Left colon (tissue), 2 donors: ENCODE measurements around the gene CHAMP1. TPM values are rescaled to one million over a fixed set of nuclear protein-coding genes. Genes with fewer than 3 reads are reported as not detected.
"Not testable (repeated sequence)": the region's sequence is repeated elsewhere in the genome, so short reads cannot be mapped to it uniquely, and the experiment has no call there.

Experiments used
- ATAC-seq: fragments of 200-7000 bp; cut with Tn5 transposase; one replicate; pipeline ENCODE4 v1.9.1; 2020; ENCODE audit warnings: mild to moderate bottlenecking, moderate library complexity
- DNase-seq, 2 donors: peaks; one replicate each; pipeline ENCODE4 v3.0.0-alpha.2; 2020
- intact Hi-C, 2 donors: fragments of 100-400 bp; cut with DNase I in 1 of 2; cut with micrococcal nuclease in 1 of 2; formaldehyde crosslinking; loops; one replicate each; pipeline versions ENCODE4 v1.11.2 to v1.14.0; 2022; cut with DNase I, micrococcal nuclease
- microRNA-seq, 2 donors: library from miRNA; unstranded; fragments of <30 nt; microRNA quantifications; one replicate each; pipeline versions ENCODE4 v1.1.0 to v1.2.0, GENCODE V29; 2020
- total RNA-seq, 2 donors: library from RNA; stranded (reverse); fragmentation: NEBNext Ultra II Directional; extraction: Animal tissue kit (Norgen Biotek cat#: 25700); gene quantifications; one replicate each; pipeline ENCODE4 v1.2.1, GENCODE V29; 2021
- donor health status: DM: no; HTN: no; CAD: no.
- donor health status: DM: yes; HTN: yes; CAD: no.

The CHAMP1 gene
- total RNA-seq, 2 donors from 2014 or later, result 14.5 to 16.6 TPM

DNA sequence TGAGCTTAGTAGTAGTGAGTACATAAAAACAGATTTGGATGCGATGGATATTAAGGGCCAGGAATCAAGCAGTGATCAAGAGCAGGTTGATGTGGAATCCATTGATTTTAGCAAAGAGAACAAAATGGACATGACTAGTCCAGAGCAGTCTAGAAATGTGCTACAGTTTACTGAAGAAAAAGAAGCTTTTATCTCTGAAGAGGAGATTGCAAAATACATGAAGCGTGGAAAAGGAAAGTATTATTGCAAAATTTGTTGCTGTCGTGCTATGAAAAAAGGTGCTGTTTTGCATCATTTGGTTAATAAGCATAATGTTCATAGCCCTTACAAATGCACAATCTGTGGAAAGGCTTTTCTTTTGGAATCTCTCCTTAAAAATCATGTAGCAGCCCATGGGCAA lies 11.4 kb downstream of the CHAMP1 start:
- no peak for ATAC-seq
- intact Hi-C loops, result no loop called here
- DNase-seq, result no peak

GRCh38 chr13:114328034-114328433 lies 13.7 kb downstream of the CHAMP1 start:
- ATAC-seq (peak; percentile 61), DNase-seq (no peak)
- intact Hi-C loops, result no loop called here

DNA sequence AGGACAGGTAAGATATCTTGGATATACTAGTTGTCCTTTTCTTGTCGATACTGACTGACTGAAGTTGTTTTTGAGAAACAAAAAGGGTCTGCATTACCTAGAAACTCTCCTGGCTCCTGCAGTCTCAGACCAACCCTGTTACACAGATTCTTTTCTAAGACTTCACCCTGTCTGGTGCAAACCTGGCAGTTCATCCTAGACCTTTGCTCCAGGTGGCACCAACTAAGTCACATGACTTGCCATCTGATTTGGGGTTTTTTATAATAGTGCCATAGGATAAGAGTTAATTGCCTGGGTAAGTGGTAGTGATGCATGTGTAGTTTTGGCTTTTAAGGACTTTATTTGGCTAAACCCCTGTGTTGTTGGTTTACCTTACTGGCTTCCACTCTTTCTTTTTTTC lies 14.3 kb downstream of the CHAMP1 start:
- ATAC-seq, result peak; percentile 89
- no peak for DNase-seq

GRCh38 chr13:114330086-114330485 lies 15.8 kb downstream of the CHAMP1 start:
- ATAC-seq (no peak), DNase-seq (no peak)
- intact Hi-C loops, result no loop called here

More for the DNA sequence above, 14.3 kb downstream of the CHAMP1 start:
- intact Hi-C loops, result no loop called here

- ATAC-seq, DNase-seq, intact Hi-C loops: not testable (repeated sequence)
Observed at GRCh38 chr13:114333881-114334280, 19.6 kb downstream of the CHAMP1 start.

GRCh38 chr13:114334305-114335053 lies 20.2 kb downstream of the CHAMP1 start:
- no peak for DNase-seq
- intact Hi-C loops, result no loop called here
- peak; percentile 34 for ATAC-seq

GRCh38 chr13:114336457-114336856 lies 22.2 kb downstream of the CHAMP1 start:
- DNase-seq, intact Hi-C loops, ATAC-seq: not testable (repeated sequence)

DNA sequence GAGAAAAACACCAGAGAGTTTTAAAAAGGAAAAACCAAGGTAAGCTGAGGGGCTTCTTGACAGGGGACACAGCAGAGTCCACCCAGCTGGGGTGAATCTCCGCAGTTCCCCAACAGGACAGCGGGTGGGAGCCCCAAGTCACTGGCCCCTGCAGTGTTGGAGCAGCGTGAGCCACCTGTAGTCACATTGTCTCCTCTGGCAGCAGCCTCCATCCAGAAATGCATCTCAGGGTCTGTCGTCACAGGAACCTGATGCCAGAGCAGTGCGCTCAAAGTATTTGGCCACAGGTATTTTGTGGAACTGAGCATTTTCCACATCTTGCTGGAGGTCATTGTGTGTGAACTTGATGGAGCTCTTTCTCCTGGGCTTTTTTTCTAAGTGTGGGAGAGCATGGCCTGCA lies 24.7 kb downstream of the CHAMP1 start:
- intact Hi-C loops, result no loop called here
- ATAC-seq (no peak), DNase-seq (no peak)

DNA sequence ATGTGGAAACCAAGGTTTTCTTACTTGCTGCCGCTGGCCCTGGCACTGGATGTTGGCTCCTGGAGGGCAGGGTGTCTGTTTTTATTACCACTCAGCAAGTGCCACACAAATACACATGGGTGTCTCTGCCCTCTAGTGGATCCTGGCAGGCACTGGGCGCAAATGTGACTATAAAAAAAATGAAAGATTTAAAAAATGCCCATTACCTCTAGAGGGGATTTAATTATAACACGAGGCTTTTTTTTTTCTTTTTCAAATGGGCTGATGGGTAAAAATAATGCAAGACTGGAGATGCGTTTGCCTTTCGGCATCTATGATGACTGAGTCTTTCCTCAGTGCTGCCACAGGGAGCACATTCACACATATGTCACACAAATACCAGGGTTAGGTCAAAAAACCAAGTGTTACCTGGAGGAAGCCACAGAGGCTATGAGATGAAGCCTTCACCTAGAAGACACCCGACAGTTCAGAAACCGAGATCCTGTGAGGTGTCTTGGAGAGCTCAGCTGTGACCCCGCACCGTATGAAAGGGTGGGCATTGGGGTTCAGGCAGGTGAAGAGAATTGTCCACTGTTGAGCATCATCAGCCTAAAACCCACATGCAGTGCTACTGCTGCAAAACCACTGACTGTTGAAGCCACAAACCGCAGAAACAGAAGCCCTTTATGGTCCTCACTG lies 25.7 kb downstream of the CHAMP1 start:
- DNase-seq, result peak in 1 of 2 donors; percentile 52
- intact Hi-C loops, result no loop called here
- ATAC-seq, result peak; percentile 79

DNA sequence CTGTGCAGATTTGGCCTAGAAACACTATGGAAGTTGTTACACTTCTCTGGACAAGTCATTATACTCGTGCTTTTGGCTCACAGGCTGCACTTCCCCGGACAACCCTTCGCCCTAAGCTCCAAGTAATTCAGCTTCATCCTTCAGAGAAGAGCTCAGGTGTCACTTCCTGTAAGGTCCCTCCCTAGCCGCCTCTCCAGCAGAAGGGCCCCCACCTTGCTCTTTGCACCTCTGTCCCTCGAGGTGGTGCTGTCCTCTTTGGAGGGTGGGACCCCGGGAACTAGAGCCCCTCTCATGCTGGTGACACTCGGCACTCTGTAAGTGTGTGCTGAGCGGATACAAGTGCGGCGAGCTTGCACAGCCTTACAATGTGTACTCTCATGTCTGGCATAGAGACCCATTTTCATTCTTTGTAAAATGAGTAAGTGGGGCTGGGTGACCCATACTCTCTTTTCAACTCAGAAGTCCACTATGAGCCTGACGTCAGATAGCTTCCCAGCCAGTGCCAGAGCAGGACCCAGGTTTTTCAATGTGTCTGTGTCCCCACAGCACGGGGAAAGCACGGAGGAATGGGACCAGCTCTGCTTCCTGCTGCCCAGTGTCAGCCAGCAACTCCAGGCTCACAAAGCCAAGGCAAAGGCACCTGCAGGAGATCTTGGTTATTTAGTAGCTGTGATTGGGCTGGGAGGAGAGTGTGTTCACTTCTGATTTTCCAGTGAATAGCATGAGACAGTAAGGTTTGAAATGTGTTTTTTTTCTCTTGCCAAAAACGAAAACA lies 26.9 kb downstream of the CHAMP1 start:
- ATAC-seq, result no peak
- intact Hi-C loops, result no loop called here
- DNase-seq, result no peak

DNA sequence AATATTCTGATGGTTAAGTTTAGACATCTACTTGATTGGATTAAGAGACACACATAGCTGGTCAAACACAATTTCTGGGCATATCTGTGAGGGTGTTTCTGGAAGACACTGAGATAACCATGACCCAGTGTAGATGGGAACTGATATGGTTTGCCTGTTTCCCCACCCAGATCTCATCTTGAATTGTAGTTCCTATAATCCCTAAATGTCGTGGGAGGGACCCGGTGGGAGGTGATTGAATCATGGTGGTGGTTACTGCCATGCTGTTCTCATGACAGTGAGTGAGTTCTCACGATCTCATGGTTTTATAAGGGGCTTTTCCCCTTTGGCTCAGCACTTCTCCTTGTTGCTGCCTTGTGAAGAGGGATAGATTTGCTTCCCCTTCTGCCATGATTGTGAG lies 33.0 kb downstream of the CHAMP1 start:
- intact Hi-C loops, DNase-seq, ATAC-seq: not testable (repeated sequence)

GRCh38 chr13:114352763-114353162 lies 38.5 kb downstream of the CHAMP1 start:
- intact Hi-C loops, DNase-seq, ATAC-seq: not testable (repeated sequence)

DNA sequence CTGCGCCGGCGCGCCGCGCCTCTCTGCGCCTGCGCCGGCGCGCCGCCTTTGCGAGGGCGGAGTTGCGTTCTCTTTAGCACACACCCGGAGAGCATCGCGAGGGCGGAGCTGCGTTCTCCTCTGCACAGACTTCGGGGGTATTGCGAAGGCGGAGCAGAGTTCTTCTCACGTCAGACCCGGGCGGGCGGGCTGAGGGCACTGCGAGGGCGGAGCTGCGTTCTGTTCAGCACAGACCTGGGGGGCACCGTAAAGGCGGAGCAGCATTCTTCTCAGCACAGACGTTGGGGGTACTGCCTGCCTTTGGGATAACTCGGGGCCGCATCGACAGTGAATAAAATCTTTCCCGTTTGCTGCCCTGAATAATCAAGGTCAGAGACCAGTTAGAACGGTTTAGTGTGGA lies 39.1 kb downstream of the CHAMP1 start:
- DNase-seq, ATAC-seq, intact Hi-C loops: not testable (repeated sequence)

Small RNA genes within 50 kb of the gene (microRNA-seq; reads per million reads assigned to microRNA genes)
- gene MIR4502, result 0 reads per million in 2 donors

Other genes with a start within 250 kb of the CHAMP1 start
- 1 to 10 TPM; 6.5 to 9.0 TPM for gene RASA3, start 181.9 kb upstream of the CHAMP1 start, total RNA-seq
- gene CFAP97D2, start 135.2 kb upstream of the CHAMP1 start, total RNA-seq, result not detected
- gene CDC16, start 79.6 kb upstream of the CHAMP1 start, total RNA-seq, result 10 to 100 TPM; 44.5 to 45.1 TPM
- 10 to 100 TPM; 29.0 to 32.6 TPM for gene UPF3A, start 32.9 kb upstream of the CHAMP1 start, total RNA-seq